GM13977 (cell line): Measurements from ENCODE around the gene CDC123.
"Not testable (repeated sequence)": the region's sequence is repeated elsewhere in the genome, so short reads cannot be mapped to it uniquely, and the experiment has no call there.

Experiments used
- DNase-seq: peaks from one replicate; pipeline ENCODE4 v3.0.0; 2012; ENCODE audit warnings: low spot score
- CTCF ChIP-seq: IDR thresholded peaks from 2 replicates; pipeline ENCODE4 v1.5.1; 2012; ENCODE audit warnings: mild to moderate bottlenecking, control low read depth; ENCODE audit not compliant: insufficient read depth; ENCODE audit errors: extremely low read depth, missing control alignments
- in situ Hi-C: fragments of 300-500 bp; cut with MboI; formaldehyde crosslinking; loops from one replicate; pipeline ENCODE4 v1.12.0; 2022; ENCODE audit warnings: low sequenced_read_pairs, low pct_unique_long_range_greater_than_20kb, mixed read lengths, inconsistent platforms; ENCODE audit not compliant: unreplicated experiment

Gene CDC123

GRCh38 chr10:12238821-12239220 lies 42.8 kb downstream of the CDC123 start:
- DNase-seq, result no peak
- in situ Hi-C loops, result no loop called here
- TF ChIP-seq CTCF, result no peak

- TF ChIP-seq CTCF, result no peak
- peak; percentile 69 for DNase-seq
- in situ Hi-C loops, result no loop called here
These were observed 46.0 kb downstream of the CDC123 start for GRCh38 chr10:12241810-12242529.

- peak; percentile 42 for DNase-seq
- no peak for TF ChIP-seq CTCF
- in situ Hi-C loops, result no loop called here
These were observed 48.1 kb downstream of the CDC123 start for GRCh38 chr10:12243864-12244620.

- no peak for DNase-seq
- TF ChIP-seq CTCF, result no peak
- in situ Hi-C loops, result loop anchor here (10.0 to 25.0 kb wide), 3 partner anchors 462 to 837 kb away; no protein-coding TSS in a partner anchor
These were observed 54.2 kb downstream of the CDC123 start for GRCh38 chr10:12250181-12250580.

GRCh38 chr10:12250702-12251101 lies 54.7 kb downstream of the CDC123 start:
- in situ Hi-C loops, result loop anchor here (10.0 to 25.0 kb wide), 3 partner anchors 462 to 837 kb away; no protein-coding TSS in a partner anchor

GRCh38 chr10:12251581-12251980 lies 55.6 kb downstream of the CDC123 start:
- no peak for TF ChIP-seq CTCF
- in situ Hi-C loops, result loop anchor here (10.0 to 25.0 kb wide), 3 partner anchors 461 to 836 kb away; no protein-coding TSS in a partner anchor
- no peak for DNase-seq

More at GRCh38 chr10:12250702-12251101, 54.7 kb downstream of the CDC123 start:
- DNase-seq, result not testable (repeated sequence)
